NCI-H524 (cell line): ENCODE measurements around the gene ANKS1B.

ENCODE experiments used
- DNase-seq, 2 experiments: peaks; one replicate each; lab custom pipeline; 2025; lab: John Stamatoyannopoulos, UW

ANKS1B gene

DNA sequence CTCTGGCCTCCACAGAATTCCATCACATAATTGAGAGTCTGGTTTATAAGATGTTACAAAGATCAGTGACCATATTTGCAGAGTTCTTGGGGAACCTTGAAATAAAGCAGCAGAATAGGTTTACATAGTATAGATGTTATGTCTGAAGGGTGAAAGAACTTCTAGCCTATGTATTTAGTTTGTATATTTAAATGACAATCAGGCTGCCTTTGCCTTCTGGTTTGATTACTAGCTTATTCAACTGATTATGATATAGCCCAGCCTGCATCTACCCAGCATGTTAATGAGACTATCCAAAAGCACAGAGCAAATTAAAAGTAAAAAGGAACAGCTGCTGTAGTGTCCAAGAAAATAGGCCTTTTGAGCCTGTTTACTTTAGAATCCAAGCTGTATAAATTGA lies 1254.3 kb downstream of the ANKS1B start:
- DNase-seq, result no peak

DNA sequence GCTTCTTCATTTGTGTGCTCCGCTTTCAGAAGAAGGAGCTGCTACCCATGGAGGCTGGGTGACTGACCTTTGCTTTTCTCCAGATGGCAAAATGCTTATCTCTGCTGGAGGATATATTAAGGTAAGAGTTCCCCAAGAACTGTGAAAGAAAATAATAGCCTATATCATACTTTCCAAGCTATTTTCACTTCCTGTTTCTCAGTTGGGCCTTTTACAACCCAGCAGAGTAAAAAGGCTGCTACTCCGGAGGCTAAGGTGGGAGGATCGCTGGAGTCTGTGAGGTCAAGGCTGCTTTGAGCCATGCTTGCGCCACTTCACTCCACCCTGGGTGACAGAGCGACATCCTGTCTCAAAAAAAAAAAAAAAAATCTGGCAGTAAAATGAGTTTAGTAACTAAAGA lies 1257.5 kb downstream of the ANKS1B start:
- no peak for DNase-seq

DNA sequence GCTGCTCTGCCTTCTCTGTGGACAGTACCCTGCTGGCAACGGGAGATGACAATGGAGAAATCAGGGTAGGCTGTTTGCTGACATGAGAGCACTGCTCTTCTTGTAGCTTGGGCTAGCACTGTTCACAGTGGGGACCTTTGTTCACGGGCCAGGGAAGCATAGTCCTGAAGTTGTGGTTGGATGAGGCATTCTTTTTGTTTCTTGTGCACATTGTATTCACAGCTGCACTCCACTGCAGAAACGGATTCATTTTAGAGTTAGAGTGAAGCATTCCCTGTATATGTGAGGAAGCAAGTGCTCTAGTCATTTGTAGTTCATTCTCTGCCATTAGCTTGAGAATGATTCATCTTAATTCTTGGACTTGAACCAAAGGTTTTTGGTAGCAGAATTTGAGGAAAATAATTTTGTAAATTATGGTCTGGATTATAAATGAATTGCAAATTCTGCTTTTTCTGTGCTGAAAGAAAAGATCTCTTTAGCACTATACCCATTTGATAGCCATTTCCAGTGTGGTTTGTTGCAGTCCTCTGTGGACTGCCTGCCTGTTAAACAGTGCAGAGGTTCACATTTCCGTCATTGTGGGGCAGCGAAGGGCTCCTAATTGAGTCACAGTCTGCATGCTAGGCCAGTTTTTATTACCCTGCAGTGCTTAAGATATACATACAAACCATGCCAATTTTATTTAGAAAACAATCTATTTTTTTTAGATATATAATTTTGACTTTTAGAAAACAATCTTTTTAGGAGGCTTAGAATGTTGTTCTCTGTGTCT lies 1259.1 kb downstream of the ANKS1B start:
- DNase-seq, result peak; percentile 20 to 40

DNA sequence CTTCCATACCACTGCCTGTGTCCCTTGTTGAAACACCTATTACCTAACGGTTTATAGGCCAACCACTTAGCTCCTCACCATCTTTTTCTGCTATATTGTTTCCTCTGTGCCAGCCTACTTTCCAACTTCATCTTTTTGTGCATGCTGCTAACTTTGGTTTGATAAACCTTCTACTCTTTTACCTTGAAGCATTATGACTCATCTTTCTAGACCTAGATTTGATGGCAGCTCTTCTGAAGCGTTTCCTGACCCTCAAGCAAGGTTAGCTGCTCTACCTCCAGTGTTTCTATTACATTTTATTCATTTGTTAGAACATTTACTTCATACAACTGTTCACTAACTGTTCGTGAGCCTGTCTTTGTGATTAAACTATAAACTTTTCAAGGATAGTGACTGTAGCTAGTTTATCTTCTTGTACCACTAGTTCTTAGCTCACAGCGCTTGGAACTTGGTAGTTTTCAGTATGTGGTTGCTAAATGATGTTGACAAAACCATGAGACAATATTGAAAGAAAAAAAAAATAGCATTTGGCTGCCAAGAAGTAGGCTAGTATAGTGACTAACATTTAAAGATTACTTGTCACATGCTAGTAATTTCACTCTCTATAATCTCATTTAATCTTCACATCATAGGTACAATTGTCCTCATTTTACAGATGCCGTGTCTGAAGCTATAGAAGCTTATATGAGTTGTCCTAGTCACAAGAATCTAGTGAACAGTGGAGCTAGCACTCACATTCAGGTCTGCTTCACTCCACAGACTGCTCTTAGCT lies 1260.2 kb downstream of the ANKS1B start:
- no peak for DNase-seq

DNA sequence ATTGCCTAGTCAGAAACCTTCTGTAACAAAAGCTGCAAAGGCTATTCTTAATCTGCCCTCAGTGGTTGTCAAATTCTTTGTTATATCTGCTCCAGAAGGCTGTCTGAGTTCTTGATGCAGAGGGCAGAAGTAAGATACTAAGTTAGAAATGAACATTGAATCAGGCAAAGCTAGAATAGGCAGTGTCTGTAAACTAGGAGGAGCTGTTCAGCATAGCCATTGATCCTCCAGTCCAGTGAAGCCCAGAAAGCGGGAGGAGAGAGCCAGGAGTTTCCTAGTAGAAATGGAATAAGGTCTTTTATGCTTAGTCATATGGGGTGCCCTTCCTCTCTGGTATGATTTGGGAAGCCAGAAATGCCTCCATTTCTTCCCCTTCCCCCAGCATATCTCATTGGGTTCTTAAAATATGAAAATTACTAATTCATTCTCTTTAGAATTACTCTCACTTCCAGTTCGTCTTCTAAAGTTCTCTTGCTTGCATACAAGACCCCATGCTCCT lies 1263.5 kb downstream of the ANKS1B start:
- DNase-seq, result no peak

DNA sequence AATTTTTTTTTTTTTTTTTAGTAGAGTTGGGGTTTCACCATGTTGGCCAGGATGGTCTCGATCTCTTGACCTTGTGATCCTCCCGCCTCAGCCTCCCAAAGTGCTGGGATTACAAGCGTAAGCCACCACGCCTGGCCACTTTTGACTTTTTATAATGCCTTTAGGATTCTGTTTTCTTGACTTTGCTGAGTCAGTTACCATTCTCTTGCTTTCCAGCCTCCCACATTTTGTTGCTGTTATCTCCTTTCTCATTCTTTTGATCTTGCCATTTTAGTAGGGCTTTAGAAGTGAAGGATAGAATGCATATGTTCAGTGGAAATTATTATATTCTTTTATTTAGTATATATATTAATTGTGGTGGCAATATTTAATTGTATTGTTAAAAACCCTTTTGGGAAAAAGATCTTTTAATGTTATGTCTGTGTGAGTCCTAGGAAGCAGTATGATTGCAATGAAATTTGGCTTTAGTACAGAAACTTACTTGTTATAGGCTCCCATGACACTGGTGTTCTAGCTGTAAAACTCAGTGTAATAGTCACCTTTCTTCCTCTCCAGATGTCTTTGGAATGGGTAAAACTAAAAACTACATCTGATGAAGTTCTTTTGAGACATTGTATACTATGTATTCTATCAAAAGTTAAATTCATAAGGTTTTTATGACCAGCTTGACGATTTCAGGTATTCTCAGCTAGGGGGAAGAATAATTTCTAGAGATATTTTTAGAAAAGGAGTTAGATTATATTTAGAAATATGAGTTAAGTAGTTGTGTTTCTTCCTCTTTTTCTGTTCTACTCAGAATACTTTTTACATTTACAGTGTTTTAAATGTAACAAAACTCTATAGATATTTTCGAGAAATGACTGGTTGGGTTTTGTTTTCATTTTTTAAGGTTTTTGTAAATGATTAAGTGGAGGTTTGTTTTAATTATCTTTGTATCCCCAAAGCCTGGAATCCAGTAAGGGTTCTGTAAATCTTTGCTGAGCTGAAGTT lies 1264.9 kb downstream of the ANKS1B start:
- no peak for DNase-seq

DNA sequence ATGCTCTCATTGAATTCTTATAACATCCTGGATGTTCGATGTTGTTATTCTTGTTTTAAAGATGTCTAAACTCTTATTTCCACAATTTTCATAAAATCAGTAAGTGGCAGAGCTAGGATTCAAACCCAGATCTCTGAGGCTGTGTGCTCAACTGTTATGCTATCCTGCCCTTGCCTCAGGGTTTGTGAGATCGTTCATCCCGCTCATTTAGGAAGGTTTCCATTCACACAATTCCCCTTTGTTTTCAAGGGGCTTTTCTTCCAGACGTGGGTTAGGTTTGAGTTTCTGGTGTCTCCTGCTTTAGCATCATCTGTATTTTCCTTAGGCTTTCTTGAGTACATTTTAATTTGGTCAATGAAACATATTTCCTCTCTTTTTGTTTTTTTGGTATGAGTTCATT lies 1270.3 kb downstream of the ANKS1B start:
- no peak for DNase-seq

DNA sequence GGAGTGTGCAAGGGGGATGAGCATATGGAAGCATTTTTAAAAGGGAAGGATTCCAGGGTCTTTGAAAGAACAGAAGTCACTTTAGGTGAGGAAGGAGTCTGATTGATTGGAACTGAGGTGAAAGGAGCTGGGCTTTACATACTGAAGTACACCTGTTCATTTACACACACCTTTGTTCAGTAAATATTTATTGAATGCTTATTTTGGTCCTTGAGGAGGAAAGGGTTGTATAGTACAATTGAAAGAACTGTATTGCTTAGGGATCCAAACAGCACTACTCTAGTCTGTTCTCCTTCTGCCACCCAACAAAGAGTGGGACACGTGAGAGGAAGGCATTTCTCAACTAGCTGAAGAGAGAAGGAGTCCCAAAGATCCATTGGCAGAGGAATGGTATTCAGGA lies 1275.7 kb downstream of the ANKS1B start:
- no peak for DNase-seq

DNA sequence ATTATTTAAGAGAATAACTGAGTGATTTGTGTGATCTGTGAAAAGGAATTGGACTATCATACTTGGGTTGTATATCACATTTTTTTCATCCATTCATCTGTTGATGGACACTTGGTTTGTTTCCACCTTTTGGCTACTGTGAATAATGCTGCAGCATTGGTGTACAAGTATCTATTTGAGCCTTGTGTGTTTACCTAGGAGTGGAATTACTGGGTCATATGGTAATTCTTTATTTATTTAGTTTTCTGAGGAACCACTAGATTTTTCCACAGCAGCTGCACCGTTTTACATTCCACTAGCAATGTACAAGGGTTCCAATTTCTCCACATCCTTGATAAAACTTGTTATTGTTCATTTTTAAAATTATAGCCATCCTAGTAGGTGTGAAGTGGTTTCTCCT lies 1283.6 kb downstream of the ANKS1B start:
- DNase-seq, result no peak

DNA sequence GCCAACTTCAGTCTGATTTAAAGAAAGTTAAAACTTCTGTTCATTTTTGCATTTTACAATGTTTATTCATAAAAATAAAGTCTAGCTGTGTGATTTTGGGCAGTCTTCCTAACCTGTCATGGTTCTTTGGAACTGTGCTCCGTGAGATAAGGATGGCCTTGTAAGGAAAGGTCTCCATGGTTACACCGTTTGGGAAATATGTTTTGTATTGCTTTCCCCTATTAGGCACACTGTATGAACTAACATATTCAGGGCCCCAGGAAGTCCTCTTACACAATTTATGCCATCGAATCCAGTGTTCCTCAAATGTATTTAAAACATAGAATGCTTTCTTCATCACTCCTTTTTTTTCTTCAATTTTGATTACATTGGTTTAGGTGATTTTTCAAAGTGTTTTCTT lies 1285.2 kb downstream of the ANKS1B start:
- DNase-seq, result no peak

DNA sequence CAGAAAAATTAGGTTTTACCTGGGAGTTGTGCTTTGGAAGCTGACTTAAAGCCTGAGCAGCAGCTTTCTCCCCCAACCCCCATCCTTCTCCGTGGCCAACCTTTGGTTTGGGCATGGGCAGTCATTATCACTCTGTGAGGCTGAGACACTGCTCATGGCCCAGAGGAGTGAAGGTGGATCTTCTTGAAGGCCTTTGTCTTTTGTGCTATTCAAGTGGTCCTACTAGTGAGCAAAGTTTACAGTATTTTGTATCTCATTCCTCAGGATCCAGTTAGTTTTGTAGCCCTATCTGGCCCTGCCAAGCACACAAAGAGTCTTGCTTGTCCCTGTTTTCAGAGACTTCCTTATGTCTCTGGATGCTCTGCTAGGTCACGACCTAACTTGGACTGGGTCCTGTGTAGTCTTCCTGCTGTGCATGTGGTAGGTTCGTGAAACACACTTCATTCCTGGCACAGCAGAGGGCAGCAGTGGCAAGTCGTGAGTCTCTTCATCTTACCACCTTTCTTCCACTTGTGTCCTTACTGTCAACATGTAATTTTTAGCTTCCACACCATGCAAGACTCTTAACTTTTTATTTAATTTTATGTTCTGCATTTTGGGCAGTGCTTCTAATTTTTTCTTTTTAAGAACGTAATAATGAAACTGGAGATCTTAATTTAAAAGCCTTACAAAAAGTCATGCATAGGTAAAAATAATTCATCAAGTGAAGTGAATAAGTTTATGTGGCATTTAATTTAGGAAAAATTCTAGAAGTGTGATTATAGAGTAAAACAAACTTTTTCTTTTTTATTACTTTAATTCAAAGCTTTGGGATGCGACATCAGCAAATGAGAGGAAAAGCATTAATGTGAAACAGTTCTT lies 1285.9 kb downstream of the ANKS1B start:
- peak; percentile 43 to 64 for DNase-seq

DNA sequence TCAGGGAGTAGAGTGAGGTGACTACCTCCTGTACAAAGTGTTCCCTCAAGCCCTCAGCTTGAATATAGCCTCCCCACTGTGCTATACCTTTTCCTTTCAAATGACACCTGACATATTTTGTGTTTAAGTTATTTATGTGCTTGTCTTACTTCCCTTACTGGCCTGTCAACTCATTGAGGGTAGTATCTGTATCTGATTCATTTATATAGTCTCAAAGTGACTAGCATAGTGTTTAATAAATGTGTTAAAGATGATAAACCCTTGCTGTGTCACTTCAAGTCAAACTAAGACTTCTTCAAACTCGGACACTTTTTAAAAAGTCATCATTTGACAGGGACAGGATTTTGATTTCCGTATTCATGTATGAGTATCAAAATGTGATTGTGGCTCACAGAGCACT lies 1287.5 kb downstream of the ANKS1B start:
- DNase-seq, result no peak

DNA sequence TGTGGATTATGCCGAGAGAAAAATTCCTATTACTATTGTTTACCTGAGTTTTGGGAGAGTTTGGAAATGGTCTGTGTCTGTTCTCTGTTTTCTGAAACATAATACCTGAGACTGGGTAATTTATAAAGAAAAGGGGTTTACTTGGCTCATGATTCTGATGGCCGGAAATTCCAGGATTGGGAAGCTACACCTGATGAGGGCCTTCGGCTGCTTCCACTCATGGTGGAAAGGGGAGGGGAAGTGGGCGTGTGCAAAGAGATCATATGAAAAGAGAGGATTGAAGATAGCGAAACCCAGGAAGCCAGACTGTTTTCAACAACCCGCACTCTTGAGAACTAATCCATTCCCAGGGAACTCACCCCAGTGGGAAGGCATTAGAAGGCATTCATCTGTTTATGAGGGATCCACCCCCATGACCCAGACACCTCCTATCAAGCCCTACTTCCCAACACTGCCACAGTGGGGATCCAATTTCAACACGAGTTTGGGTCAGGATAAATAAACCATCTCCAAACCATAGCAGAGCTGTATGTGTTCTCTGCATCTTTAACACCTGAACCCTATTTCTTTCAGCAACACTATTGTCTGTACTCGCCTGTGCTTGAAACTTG lies 1288.6 kb downstream of the ANKS1B start:
- peak in 1 of 2 experiments; percentile 6 for DNase-seq

DNA sequence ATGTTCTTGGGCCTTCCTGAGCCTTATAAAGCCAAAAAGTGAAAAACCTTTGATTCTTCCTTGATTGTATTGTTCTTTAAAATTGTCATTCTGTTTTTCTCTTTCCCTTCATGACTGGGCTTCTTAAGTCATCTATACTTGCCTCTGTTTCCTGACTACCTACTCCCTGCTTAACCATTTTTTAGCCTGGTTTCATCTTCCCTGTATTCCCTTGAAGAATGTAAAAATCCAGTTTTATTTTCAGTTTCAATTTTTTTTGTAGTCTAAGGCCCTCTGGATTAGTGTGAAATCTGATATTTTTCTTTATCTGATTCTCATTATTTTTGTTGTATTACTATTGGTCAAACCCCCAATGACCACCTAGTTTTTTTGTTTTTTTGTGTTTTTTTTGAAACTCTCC lies 1293.4 kb downstream of the ANKS1B start:
- DNase-seq, result no peak

DNA sequence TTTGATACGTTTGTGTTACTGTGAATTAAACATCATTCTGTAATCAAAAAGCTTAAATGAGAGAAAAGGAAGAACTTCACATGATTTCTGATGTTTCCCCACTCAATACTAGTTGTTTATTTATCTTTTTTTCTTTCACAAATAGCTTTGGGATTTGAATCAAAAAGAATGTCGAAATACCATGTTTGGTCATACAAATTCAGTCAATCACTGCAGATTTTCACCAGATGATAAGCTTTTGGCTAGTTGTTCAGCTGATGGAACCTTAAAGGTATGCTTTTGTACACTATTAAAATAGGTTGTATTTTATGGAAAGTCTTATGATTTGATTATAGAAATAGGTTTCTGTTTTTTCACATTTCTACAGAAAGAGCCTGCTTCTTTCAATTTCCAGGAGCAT lies 1298.1 kb downstream of the ANKS1B start:
- DNase-seq, result no peak
